Measurements from ENCODE around the gene MT1G. TPM values are rescaled to one million over a fixed set of nuclear protein-coding genes. Genes with fewer than 3 reads are reported as not detected.

MT1G gene
- total RNA-seq, 1 experiment from 2014 or later: 23.4 TPM

DNA sequence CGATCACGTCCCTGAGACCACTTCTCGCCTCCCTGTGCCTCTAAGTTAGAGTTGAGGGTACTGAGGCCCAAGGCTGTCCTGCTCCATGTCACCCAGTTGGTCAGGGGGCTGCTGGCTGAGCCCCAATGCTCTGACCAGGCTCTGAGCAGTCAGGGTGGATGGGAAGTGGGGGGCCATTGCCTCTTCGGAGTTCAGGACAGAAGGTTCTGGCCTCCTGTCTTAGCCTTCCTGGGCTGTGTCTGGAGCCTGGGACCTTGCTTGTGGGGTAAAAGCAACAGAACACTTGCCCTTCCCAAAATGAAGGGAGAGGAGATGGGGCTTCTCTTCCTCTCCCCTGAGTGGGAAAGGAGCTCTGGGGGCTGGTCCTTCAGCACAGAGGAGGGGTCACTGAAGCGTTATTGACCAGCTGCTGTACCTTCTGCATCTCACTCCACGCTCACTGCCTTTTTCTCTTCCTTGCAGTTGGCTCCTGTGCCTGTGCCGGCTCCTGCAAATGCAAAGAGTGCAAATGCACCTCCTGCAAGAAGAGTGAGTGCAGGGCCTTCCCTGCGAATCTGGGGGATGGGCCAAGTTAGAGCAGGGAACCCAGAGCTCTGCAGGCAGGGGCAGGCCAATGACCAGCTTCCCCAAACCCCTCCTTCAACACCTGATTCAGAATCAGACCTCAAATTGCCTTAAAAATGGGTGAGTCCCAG lies 15.0 kb upstream of the MT1G start:
- DNase-seq: no peak
- Histone ChIP-seq H4K5ac (ENCODE audit: insufficient read length, low read depth, low read length) (no peak overlapping the region), H4K20me1 (ENCODE audit: control insufficient read depth, insufficient read depth, insufficient read length) (no peaks in the 10 kb centered on the region), H4K8ac (replicated peaks; ENCODE audit: insufficient read length, low read depth, low read length) (no peak overlapping the region), H2BK15ac (ENCODE audit: low read depth, low read length) (no peak overlapping the region), H3K23me2 (ENCODE audit: insufficient read length, low read depth, low read length, poor library complexity, severe bottlenecking) (peaks cover 8% of the 10 kb centered on the region), H3K27me3 (ENCODE audit: insufficient read depth, low read length) (no peaks in the 10 kb centered on the region), H2AFZ (ENCODE audit: low read length) (no peak overlapping the region), H3K79me2 (ENCODE audit: insufficient read depth, low read length) (no peaks in the 10 kb centered on the region), H3K9ac (ENCODE audit: extremely low read depth, insufficient read length, low read length) (peak overlapping the region; percentile 27), H3K27ac (ENCODE audit: insufficient read length, low read depth, low read length) (no peak overlapping the region), H3K4me2 (ENCODE audit: insufficient read depth, insufficient read length, low read length) (peak overlapping the region; percentile 79), H3K23ac (ENCODE audit: insufficient read length, low read depth, low read length) (no peak overlapping the region), H2BK20ac (ENCODE audit: low read depth, low read length, poor library complexity, severe bottlenecking) (no peak overlapping the region), H4K91ac (ENCODE audit: insufficient read length, low read depth, low read length) (no peak overlapping the region), H2AK5ac (ENCODE audit: insufficient read length, low read length) (no peak overlapping the region), H3K9me3 (ENCODE audit: control insufficient read depth, low read depth, low read length) (no peaks in the 10 kb centered on the region), H3K56ac (ENCODE audit: insufficient read length, low read depth, low read length) (no peak overlapping the region), H3K79me1 (ENCODE audit: insufficient read depth, low read depth, low read length, poor library complexity, severe bottlenecking) (no peaks in the 10 kb centered on the region), H2BK5ac (ENCODE audit: insufficient read length, low read length) (no peak overlapping the region), H3K4me1 (ENCODE audit: insufficient read depth, low read length) (no peaks in the 10 kb centered on the region), H3T11ph (ENCODE audit: low read length) (no peak overlapping the region), H2BK12ac (ENCODE audit: insufficient read length, low read depth, low read length) (no peak overlapping the region), H3K18ac (ENCODE audit: insufficient read length, low read depth, low read length) (no peak overlapping the region), H3K14ac (ENCODE audit: insufficient read depth, low read length) (no peak overlapping the region; the same call in 1 of the 2 replicates), H3K4ac (ENCODE audit: low read depth, low read length) (no peak overlapping the region), H2BK120ac (ENCODE audit: low read depth, low read length, poor library complexity, severe bottlenecking) (no peak overlapping the region)
- Mint-ChIP-seq H3K4me3 (peak overlapping the region; percentile 83 to 89), H3K27me3 (ENCODE audit: low read depth) (peaks cover 54% of the 10 kb centered on the region), H3K9me3 (peaks cover 9 to 11% of the 10 kb centered on the region in 2 experiments), H3K27ac (no peak overlapping the region), H3K4me1 (peaks cover 19 to 24% of the 10 kb centered on the region in 2 experiments), H3K36me3 (ENCODE audit: insufficient read depth in 1 of 3, low read depth in 3 of 3) (peaks cover 3 to 13% (median 8%) of the 10 kb centered on the region in 3 experiments; a peak in 6 of 7 replicates)
- no CpG with 5 or more reads among the region's 8 CpGs for WGBS (ENCODE audit: extremely low coverage, insufficient read length, low lambda C conversion rate)
- no peak for TF ChIP-seq CTCF (conservative IDR thresholded peaks at IDR 0.05)

Measured in H9 (cell line).